NCI-H69 (cell line): ENCODE data around the gene AOC1.

Source experiments
- DNase-seq: peaks from one replicate; lab custom pipeline; 2025; lab: John Stamatoyannopoulos, UW

AOC1 gene

DNA sequence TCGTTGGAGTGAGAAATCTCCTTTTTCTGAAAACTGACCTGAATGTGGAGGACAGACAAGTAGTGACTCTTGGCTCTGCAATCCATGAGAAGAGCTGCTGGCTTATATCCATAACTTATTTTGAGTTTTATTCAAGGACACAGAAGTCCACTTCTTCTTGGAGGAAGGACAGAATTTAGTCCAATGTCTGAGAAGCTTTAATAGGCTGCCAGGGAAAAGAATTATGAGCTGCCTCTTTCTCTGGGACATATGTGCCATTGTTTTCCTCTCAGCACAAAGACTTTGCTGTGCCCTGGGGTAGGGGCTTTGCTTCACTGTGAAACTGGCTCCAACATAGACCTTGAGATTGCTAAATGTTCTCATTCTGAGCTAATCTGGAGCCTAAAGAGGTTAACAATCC, 20.5 kb upstream of the AOC1 start:
- peak; percentile 80 for DNase-seq

GRCh38 chr7:150835019-150835418, 17.3 kb upstream of the AOC1 start:
- no peak for DNase-seq

GRCh38 chr7:150835702-150836280, 16.5 kb upstream of the AOC1 start:
- no peak for DNase-seq

DNA sequence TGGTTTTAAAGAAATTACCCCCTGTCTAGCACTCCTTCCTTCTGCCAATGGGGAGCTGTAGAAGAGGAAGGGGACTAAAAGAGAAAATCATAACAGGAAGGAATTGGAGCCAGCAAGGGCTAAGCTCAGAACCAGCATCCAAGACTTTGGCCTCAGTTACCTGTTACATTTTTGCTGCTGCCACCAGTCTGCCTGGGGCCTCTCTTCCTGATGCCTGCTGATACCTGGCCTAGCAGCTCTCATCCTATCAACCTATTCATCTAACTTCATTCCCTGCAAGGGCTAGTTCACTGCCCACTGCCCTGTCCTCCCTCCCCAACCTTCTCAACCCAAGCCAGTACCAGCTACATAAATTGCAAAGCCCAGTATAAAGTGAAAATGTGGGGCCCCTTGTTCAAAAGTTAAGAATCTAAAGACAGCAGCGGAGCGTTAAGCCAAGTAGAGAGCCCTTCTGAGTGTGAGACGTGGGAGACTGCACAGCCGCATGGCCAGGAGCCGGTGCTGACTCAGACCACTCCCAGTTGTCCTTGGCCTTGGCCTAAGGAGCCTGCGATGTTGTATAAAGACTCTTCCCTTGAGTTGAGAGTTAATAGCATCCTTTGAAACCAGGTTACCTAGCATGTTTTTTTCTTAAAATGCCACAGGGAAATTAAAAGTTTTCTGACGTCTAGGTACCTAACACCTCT, 13.2 kb upstream of the AOC1 start:
- DNase-seq = no peak

DNA sequence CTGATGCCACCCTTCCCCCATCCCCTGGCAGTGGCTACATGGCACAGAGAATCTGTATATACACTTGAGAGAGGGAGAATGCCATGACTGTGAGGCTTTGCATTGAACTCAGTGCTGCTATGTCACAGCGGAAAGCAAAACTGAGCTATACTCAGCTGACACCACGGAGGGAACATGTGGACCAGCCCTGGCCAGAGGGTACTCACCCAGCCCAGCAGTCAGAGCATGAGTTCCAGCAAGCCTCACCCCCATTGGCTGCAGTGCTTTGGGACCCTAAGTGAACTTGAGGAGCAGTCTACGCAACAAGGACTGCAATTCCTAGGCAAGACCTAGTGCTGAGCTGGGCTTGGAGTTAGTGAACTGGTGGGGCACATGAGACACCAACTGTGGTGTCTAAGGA, 10.3 kb upstream of the AOC1 start:
- no peak for DNase-seq

GRCh38 chr7:150842716-150843115, 9.6 kb upstream of the AOC1 start:
- no peak for DNase-seq

- no peak for DNase-seq
These were observed 6.9 kb upstream of the AOC1 start for GRCh38 chr7:150845421-150845861.

- DNase-seq = no peak
These were observed 5.8 kb upstream of the AOC1 start for GRCh38 chr7:150846291-150847115.

- no peak for DNase-seq
These were observed 4.8 kb upstream of the AOC1 start for GRCh38 chr7:150847536-150847935.

DNA sequence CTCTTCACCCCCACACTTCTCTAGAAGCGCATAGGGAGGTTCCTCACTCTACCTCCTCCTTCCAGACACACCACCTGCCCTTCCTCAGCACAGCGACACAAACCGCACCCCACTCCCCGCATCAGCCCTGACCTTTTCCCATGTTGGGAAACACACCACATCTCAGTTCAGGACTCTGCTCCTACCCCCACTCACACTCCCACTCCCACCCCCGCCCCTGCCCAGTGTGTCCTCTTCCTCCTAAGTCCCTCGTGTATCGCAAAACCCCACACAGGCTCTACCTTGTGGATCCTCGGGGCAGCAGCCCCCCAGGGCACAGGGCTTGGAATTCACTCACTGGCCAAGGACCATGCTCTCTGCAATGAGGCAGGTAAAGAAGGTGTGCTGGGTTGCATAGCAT, 4.2 kb upstream of the AOC1 start:
- DNase-seq = no peak

DNA sequence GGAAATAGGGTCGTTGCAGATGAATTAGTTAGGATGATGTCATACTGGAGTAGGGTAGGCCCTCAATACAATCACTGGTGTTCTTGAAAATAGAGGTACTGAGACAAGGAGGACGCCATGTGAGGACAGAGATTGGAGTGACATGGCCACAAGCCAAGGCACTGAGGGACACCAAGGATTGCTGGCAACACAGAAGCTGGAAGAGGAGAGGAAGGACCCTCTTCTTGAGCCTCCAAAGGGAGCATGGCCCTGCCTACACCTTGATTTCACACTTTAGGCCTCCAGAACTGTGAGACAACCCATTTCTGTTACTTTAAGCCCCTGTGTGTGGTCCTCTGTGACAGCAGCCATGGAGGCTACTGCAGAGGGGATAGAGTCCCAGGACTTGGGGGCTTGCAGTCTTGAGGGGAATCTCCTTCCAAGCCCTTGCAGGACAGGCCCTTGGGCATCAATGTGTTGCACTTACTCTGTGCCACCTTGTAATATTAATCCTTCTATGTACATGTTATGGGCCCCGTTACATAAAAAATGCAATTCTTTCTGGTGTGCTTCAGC, 3.7 kb upstream of the AOC1 start:
- no peak for DNase-seq

GRCh38 chr7:150849204-150849775, 3.0 kb upstream of the AOC1 start:
- no peak for DNase-seq

- DNase-seq = no peak
These were observed 2.0 kb upstream of the AOC1 start for GRCh38 chr7:150850273-150850672.

DNA sequence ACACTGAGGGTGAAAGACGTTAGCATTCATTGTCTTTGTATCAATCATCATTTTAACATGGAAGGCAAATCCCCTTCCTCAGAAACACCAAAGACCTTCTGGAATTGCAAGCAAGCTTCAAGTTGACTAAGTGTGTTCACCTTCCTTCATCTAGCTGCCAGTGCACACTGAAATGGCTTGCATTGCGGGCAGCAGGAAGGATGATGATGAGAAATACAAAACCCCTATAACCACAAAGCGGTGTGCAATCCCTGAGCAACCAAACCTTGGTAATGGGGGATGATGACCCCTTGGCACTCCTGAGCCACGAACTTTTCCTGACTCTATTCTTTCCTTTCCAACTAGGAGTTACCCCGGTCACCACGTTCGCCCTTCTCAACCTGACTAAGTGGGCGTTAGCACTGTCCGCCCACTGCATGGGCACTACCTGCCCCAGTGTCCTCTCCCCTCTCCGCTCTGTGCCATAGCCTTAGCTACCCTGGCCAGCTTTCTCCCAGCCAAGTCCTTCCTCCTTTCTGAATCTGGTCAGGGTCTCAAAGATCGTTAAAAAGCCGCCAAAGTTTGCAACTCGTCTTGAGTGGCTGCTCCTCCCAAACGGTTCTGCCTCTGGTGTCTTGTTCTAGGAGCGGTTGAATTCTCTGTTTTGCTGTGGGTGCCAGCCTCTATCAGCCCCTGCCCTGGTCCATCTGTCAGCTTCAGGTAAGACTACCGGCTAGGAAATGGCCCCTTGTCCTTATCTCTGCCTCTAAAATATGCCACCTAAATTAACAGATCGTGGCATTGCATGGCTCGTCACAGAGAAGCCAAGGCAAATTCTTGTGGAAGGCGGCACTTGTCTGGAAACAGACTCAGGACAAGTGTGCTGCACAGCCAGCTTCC, 586 bp upstream of the AOC1 start:
- no peak for DNase-seq

GRCh38 chr7:150854066-150855000, 2.0 kb downstream of the AOC1 start:
- DNase-seq = no peak

GRCh38 chr7:150855046-150855445, 2.7 kb downstream of the AOC1 start:
- DNase-seq = peak; percentile 37

GRCh38 chr7:150855476-150856302, 3.4 kb downstream of the AOC1 start:
- DNase-seq = peak; percentile 8

DNA sequence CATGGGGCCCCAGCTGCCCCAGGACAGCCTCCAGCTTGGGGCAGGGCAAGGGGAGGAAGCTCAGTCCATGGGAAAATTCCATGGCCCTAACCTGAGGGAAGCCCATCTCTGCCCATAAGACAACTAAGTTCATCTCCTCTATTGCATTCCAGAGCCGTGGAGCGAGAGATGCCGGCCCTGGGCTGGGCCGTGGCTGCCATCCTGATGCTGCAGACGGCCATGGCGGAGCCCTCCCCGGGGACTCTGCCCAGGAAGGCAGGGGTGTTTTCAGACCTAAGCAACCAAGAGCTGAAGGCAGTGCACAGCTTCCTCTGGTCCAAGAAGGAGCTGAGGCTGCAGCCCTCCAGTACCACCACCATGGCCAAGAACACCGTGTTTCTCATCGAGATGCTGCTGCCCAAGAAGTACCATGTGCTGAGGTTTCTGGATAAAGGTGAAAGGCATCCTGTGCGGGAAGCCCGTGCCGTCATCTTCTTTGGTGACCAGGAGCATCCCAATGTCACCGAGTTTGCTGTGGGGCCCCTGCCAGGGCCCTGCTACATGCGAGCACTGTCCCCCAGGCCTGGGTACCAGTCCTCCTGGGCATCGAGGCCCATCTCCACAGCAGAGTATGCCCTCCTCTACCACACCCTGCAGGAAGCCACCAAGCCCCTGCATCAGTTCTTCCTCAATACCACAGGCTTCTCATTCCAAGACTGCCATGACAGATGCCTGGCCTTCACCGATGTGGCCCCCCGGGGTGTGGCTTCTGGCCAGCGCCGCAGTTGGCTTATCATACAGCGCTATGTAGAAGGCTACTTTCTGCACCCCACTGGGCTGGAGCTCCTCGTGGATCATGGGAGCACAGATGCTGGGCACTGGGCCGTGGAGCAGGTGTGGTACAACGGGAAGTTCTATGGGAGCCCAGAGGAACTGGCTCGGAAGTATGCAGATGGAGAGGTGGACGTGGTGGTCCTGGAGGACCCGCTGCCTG, 4.3 kb downstream of the AOC1 start:
- DNase-seq = no peak
